Measurements from ENCODE around the gene SURF1.

Gene SURF1

DNA sequence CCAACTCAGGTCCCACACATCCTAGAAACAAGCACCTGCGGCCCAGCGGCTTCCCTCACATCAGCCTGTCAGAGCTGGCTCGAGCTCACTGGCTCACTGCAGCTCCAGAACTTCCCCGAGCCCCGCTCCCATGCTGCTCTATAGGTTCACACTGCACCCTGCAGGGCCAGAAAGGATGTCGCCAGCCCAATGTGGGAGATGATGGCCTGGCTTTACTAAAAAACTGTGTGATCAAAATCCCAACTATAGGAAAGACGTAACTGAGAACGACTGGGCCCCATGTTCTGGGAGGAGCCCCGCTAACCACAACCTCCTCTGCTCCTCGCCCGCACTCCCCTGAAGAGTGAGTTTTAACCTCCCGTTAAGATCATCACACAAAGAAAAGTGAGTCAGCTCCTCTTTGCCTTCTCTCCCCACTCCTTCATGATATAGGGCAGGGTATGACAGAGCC is 15.0 kb upstream of the SURF1 start:
- no peak for DNase-seq (ENCODE audit: insufficient read length)
- FAIRE-seq, result peak; percentile 33
- TF ChIP-seq POLR2A (IDR thresholded peaks at IDR 0.05; ENCODE audit: low read depth, low read length), result no peak
- TF ChIP-seq POLR2AphosphoS5 (IDR thresholded peaks at IDR 0.05; ENCODE audit: low read depth, low read length), result no peak
- no peak for TF ChIP-seq TAF1 (IDR thresholded peaks at IDR 0.05; ENCODE audit: borderline replicate concordance, low read depth, low read length)

GRCh38 chr9:133370685-133371084 is 14.4 kb upstream of the SURF1 start:
- DNase-seq (ENCODE audit: insufficient read length) (no peak), FAIRE-seq (no peak)
- no peak for TF ChIP-seq POLR2AphosphoS5 (IDR thresholded peaks at IDR 0.05; ENCODE audit: low read depth, low read length)

GRCh38 chr9:133369933-133370332 is 13.6 kb upstream of the SURF1 start:
- TF ChIP-seq TAF1 (IDR thresholded peaks at IDR 0.05; ENCODE audit: borderline replicate concordance, low read depth, low read length) (no peak), POLR2A (IDR thresholded peaks at IDR 0.05; ENCODE audit: low read depth, low read length) (no peak), POLR2AphosphoS5 (IDR thresholded peaks at IDR 0.05; ENCODE audit: low read depth, low read length) (no peak)
- DNase-seq (ENCODE audit: insufficient read length) (no peak), FAIRE-seq (no peak)

- FAIRE-seq, result no peak
- no peak for DNase-seq (ENCODE audit: insufficient read length)
- TF ChIP-seq POLR2A (IDR thresholded peaks at IDR 0.05; ENCODE audit: low read depth, low read length), result no peak
- TF ChIP-seq POLR2AphosphoS5 (IDR thresholded peaks at IDR 0.05; ENCODE audit: low read depth, low read length), result no peak
- no peak for TF ChIP-seq TAF1 (IDR thresholded peaks at IDR 0.05; ENCODE audit: borderline replicate concordance, low read depth, low read length)
Observed at GRCh38 chr9:133369422-133369821, 13.1 kb upstream of the SURF1 start.

DNA sequence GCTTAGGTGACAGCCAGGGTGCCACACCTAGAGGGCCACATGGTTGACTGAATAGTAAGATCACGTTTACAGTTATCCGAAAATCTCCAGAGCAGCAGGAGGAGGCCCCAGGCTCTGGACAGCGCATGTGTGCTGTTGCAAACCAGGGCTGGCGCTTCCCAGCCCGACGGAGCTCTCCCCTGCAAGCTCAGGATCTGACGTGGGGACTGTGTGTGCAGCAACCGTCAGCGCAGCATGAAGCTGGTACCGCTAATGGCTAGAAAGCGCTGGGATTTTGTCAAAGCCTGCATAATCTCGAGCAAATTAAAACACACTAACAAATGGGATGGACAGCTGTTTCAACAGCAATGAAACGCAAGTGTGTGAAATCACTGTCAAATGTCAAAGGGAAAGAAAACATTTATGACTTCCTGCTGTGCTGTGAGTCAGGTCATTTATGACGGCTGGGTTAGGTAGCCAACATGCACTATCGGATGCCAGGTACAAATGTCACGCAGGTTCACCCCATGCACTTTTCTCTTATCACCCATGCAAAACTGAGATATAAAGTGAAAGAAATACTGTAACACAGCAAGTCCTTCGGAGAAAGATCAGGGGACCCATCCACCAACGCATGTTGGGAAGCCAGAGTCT is 12.1 kb upstream of the SURF1 start:
- DNase-seq (ENCODE audit: insufficient read length) (no peak), FAIRE-seq (no peak)
- TF ChIP-seq POLR2AphosphoS5 (IDR thresholded peaks at IDR 0.05; ENCODE audit: low read depth, low read length), result no peak
- TF ChIP-seq TAF1 (IDR thresholded peaks at IDR 0.05; ENCODE audit: borderline replicate concordance, low read depth, low read length), result no peak
- no peak; the same call in 1 of the 2 replicates for TF ChIP-seq POLR2A (IDR thresholded peaks at IDR 0.05; ENCODE audit: low read depth, low read length)

DNA sequence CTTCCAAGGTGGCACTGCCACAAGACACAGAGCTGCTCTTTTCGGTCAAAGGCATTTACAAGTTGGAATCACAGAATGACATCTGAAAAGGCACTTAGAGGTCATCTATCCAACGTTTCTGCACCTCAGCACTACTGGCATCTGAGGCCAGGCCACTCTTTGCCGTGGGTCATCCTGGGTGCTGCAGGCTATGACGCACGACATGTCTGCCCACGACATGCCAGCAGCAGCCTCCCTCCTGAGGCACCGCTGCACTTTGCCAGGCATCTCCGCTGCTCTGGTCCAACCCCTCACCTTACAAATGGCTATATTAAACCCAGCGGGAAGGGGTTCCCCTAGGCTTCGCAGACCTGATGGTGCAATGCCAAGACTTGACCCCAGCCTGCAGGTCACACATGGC is 11.5 kb upstream of the SURF1 start:
- TF ChIP-seq POLR2A (IDR thresholded peaks at IDR 0.05; ENCODE audit: low read depth, low read length), result no peak
- no peak for TF ChIP-seq POLR2AphosphoS5 (IDR thresholded peaks at IDR 0.05; ENCODE audit: low read depth, low read length)
- TF ChIP-seq TAF1 (IDR thresholded peaks at IDR 0.05; ENCODE audit: borderline replicate concordance, low read depth, low read length), result no peak
- DNase-seq (ENCODE audit: insufficient read length) (no peak), FAIRE-seq (no peak)

DNA sequence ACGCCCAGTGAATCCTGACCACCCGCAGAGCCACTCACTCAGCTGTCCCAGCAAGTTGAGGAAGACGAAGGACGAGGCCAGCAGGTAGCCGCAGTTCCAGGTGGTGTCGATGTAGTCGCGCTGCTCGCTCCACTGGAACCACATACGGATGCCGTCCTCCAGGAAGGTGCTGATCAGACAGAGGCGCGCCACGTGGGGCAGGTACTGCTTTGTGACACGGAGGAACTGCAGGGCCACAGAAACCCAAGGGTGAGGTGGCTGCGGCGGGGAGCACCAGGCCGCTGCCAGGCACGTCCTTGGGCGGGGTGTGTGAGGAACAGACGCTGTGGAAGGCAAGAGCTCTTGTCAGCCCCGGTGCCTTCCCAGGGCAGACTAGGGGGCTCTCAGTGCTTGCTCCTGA is 10.9 kb upstream of the SURF1 start:
- DNase-seq (ENCODE audit: insufficient read length), result no peak
- no peak for FAIRE-seq
- 0 out of 2 replicates have a peak, but pooled peaks have one; percentile 16 for TF ChIP-seq POLR2A (IDR thresholded peaks at IDR 0.05; ENCODE audit: low read depth, low read length)
- TF ChIP-seq POLR2AphosphoS5 (IDR thresholded peaks at IDR 0.05; ENCODE audit: low read depth, low read length), result no peak

GRCh38 chr9:133366435-133366834 is 10.1 kb upstream of the SURF1 start:
- FAIRE-seq (no peak), DNase-seq (ENCODE audit: insufficient read length) (no peak)
- TF ChIP-seq POLR2A (IDR thresholded peaks at IDR 0.05; ENCODE audit: low read depth, low read length) (no peak), POLR2AphosphoS5 (IDR thresholded peaks at IDR 0.05; ENCODE audit: low read depth, low read length) (no peak), TAF1 (IDR thresholded peaks at IDR 0.05; ENCODE audit: borderline replicate concordance, low read depth, low read length) (no peak)

DNA sequence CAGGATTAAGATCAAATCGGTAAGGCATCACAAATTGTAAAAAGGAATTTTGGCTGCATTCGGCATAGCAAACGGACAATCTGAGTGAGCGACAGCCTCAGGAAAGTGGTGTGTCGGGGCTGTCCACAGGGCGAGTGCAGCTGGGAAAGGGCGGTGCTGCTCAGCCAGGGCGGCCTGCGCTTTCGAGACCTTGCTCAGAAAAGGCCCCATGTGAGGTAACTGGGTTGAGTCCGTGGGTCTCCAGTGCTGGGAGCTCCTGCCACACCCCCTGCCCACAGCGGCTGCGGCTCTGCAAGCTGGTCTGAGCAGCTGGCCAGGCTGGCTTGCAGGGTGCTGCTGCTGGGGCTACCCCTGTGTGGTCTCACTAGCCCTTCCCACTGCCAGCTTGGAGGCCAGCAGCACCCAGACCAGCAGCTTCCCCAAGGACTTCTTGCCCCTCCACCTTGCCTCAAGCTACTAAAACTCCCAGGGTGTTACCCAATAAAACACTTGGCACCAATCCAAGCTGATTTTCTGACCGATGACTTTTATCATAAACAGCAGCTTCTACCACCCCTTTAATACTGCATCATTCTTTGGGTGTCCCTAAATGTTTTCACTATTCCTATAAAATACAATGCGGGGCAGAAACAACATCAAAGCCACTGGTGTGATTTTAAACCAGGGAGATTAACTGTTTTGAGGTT is 6.2 kb upstream of the SURF1 start:
- no peak for FAIRE-seq
- TF ChIP-seq POLR2A (IDR thresholded peaks at IDR 0.05; ENCODE audit: low read depth, low read length) (no peak; the same call in 1 of the 2 replicates), POLR2AphosphoS5 (IDR thresholded peaks at IDR 0.05; ENCODE audit: low read depth, low read length) (peak; percentile 34; the same call in 1 of the 2 replicates)
- DNase-seq (ENCODE audit: insufficient read length), result no peak

DNA sequence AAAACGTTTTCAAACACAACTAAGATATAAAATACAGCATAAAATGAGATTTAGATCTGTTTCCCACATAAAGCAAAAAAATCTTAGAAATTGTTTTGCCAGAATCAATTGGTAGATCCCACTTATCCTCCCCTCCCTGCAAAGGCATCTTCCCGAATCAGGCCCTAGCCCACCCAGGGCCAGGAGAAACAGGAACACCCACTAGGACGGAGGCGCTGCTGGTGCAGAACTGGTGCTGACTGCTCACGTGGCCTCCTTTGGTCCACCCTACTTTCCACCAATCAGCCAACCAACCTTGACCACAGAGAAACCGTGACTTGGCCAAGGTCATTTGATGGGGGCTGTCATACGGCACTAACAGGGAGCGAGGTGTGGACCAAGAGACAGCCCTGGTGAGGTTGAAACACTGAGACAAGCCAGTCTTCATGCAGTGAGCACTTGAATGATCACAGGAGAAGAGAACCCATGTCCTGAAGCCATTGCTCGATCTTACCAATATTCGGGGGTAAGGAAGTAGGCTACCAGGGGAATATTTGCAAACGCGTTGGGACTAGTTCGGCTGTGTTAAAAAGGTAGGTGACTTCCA is 5.3 kb upstream of the SURF1 start:
- FAIRE-seq (no peak), DNase-seq (ENCODE audit: insufficient read length) (no peak)
- peak; percentile 38 for TF ChIP-seq POLR2AphosphoS5 (IDR thresholded peaks at IDR 0.05; ENCODE audit: low read depth, low read length)
- TF ChIP-seq POLR2A (IDR thresholded peaks at IDR 0.05; ENCODE audit: low read depth, low read length), result no peak; the same call in 1 of the 2 replicates

- FAIRE-seq, result no peak
- 0 out of 2 replicates have a peak, but pooled peaks have one; percentile 38 for TF ChIP-seq POLR2A (IDR thresholded peaks at IDR 0.05; ENCODE audit: low read depth, low read length)
- no peak for TF ChIP-seq TAF1 (IDR thresholded peaks at IDR 0.05; ENCODE audit: borderline replicate concordance, low read depth, low read length)
- peak; percentile 39; the same call in 1 of the 2 replicates for TF ChIP-seq POLR2AphosphoS5 (IDR thresholded peaks at IDR 0.05; ENCODE audit: low read depth, low read length)
- DNase-seq (ENCODE audit: insufficient read length), result no peak
Observed at GRCh38 chr9:133360400-133361393, 4.4 kb upstream of the SURF1 start.
